ENCODE results near the gene PTGIR. TPM values are rescaled to one million over a fixed set of nuclear protein-coding genes. Genes with fewer than 3 reads are reported as not detected.

PTGIR gene
- total and polyA plus RNA-seq, 2 experiments from 2014 or later: 21.1 TPM

- H3K9me3 ChIP-seq (ENCODE audit: low read depth): no peaks in the 10 kb centered on the region
- H3K79me2 ChIP-seq (ENCODE audit: insufficient read depth): peaks cover 26% of the 10 kb centered on the region
- H4K20me1 ChIP-seq (ENCODE audit: insufficient read depth): no peaks in the 10 kb centered on the region
- H3K4me1 ChIP-seq (ENCODE audit: insufficient read depth): peaks cover 20% of the 10 kb centered on the region
- no peaks in the 10 kb centered on the region for H3K9me2 ChIP-seq (ENCODE audit: insufficient read depth)
- H3K27me3 ChIP-seq (replicated peaks; ENCODE audit: insufficient read depth): no peaks in the 10 kb centered on the region
- TF ChIP-seq EZH2phosphoT487 (IDR thresholded peaks at IDR 0.05; ENCODE audit: insufficient read depth, low read depth): no peak
- H3K27ac ChIP-seq: peak overlapping the region; percentile 94
- peak overlapping the region; percentile 78; the same call in 1 of the 2 replicates for H2AFZ ChIP-seq
- H3K9ac ChIP-seq: peak overlapping the region; percentile 75; the same call in 1 of the 2 replicates
- H3K4me2 ChIP-seq (ENCODE audit: unreplicated experiment): peak overlapping the region; percentile 83
- H3K36me3 ChIP-seq (ENCODE audit: low read depth): no peaks in the 10 kb centered on the region
- in situ Hi-C loops (cut with MboI): no loop called here
- H3F3A ChIP-seq (ENCODE audit: insufficient read depth): peaks cover 7% of the 10 kb centered on the region
- WGBS, 2 experiments (ENCODE audit: low coverage in 1 of 2, low lambda C conversion rate in 2 of 2, missing lambda C conversion rate in 2 of 2): 56 to 65% methylated on average over 11 to 12 of the region's 12 CpGs
- no peak overlapping the region for H3K4me3 ChIP-seq
- no peak for DNase-seq
Measured at GRCh38 chr19:46625731-46626130, 842 bp upstream of the PTGIR start.

- Histone ChIP-seq H3K4me1 (ENCODE audit: insufficient read depth) (peaks cover 29% of the 10 kb centered on the region), H3K27ac (peak overlapping the region; percentile 94), H3K9me2 (ENCODE audit: insufficient read depth) (no peaks in the 10 kb centered on the region), H3K9ac (peak overlapping the region; percentile 75), H3K79me2 (ENCODE audit: insufficient read depth) (peaks cover 26% of the 10 kb centered on the region), H2AFZ (peak overlapping the region; percentile 78; the same call in 1 of the 2 replicates), H3K4me3 (peak overlapping the region; percentile 67), H3K9me3 (ENCODE audit: low read depth) (no peaks in the 10 kb centered on the region), H3K4me2 (ENCODE audit: unreplicated experiment) (peak overlapping the region; percentile 83), H3K27me3 (replicated peaks; ENCODE audit: insufficient read depth) (no peaks in the 10 kb centered on the region), H3K36me3 (ENCODE audit: low read depth) (no peaks in the 10 kb centered on the region), H3F3A (ENCODE audit: insufficient read depth) (peaks cover 18% of the 10 kb centered on the region), H4K20me1 (ENCODE audit: insufficient read depth) (no peaks in the 10 kb centered on the region)
- WGBS, 2 experiments (ENCODE audit: low coverage in 1 of 2, low lambda C conversion rate in 2 of 2, missing lambda C conversion rate in 2 of 2): 91 to 92% methylated on average over 35 of the region's 35 CpGs
- TF ChIP-seq EZH2phosphoT487 (IDR thresholded peaks at IDR 0.05; ENCODE audit: insufficient read depth, low read depth): no peak
- no peak for TF ChIP-seq EZH2 (IDR thresholded peaks at IDR 0.05; ENCODE audit: insufficient read depth, poor library complexity, severe bottlenecking)
- in situ Hi-C loops (cut with MboI): no loop called here
- DNase-seq: no peak
Measured at GRCh38 chr19:46623915-46624502, 880 bp downstream of the PTGIR start.

DNA sequence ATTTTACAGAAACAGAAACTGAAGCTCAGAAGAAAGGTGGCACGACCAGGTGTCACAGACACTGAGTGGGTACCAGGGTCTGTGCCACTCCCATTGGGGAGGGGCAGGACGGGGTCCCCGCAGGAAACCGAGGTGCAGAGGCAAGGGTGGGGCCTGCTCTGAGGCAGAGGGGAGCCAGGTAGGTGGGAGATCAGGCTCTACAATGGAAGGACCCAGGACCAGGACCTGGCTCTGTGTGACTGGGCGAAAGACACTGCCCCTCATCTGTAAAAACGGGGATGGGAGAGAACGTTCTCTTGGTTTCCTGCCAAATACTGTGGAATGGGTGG lies 2.8 kb downstream of the PTGIR start:
- Histone ChIP-seq H3K9me2 (ENCODE audit: insufficient read depth) (no peaks in the 10 kb centered on the region), H3K9me3 (ENCODE audit: low read depth) (no peaks in the 10 kb centered on the region), H3K4me3 (no peak overlapping the region), H3K36me3 (ENCODE audit: low read depth) (no peaks in the 10 kb centered on the region), H3K9ac (no peak overlapping the region), H4K20me1 (ENCODE audit: insufficient read depth) (no peaks in the 10 kb centered on the region), H3K79me2 (ENCODE audit: insufficient read depth) (peaks cover 26% of the 10 kb centered on the region), H3K4me2 (ENCODE audit: unreplicated experiment) (peak overlapping the region; percentile 24), H3F3A (ENCODE audit: insufficient read depth) (peaks cover 32% of the 10 kb centered on the region), H3K27ac (no peak overlapping the region), H2AFZ (no peak overlapping the region), H3K27me3 (replicated peaks; ENCODE audit: insufficient read depth) (no peaks in the 10 kb centered on the region), H3K4me1 (ENCODE audit: insufficient read depth) (peaks cover 40% of the 10 kb centered on the region)
- TF ChIP-seq EZH2 (IDR thresholded peaks at IDR 0.05; ENCODE audit: insufficient read depth, poor library complexity, severe bottlenecking) (no peak), EZH2phosphoT487 (IDR thresholded peaks at IDR 0.05; ENCODE audit: insufficient read depth, low read depth) (no peak)
- 86% methylated on average over 6 to 7 of the region's 7 CpGs for WGBS, 2 experiments (ENCODE audit: low coverage in 1 of 2, low lambda C conversion rate in 2 of 2, missing lambda C conversion rate in 2 of 2)
- in situ Hi-C loops (cut with MboI): no loop called here
- DNase-seq: no peak

DNA sequence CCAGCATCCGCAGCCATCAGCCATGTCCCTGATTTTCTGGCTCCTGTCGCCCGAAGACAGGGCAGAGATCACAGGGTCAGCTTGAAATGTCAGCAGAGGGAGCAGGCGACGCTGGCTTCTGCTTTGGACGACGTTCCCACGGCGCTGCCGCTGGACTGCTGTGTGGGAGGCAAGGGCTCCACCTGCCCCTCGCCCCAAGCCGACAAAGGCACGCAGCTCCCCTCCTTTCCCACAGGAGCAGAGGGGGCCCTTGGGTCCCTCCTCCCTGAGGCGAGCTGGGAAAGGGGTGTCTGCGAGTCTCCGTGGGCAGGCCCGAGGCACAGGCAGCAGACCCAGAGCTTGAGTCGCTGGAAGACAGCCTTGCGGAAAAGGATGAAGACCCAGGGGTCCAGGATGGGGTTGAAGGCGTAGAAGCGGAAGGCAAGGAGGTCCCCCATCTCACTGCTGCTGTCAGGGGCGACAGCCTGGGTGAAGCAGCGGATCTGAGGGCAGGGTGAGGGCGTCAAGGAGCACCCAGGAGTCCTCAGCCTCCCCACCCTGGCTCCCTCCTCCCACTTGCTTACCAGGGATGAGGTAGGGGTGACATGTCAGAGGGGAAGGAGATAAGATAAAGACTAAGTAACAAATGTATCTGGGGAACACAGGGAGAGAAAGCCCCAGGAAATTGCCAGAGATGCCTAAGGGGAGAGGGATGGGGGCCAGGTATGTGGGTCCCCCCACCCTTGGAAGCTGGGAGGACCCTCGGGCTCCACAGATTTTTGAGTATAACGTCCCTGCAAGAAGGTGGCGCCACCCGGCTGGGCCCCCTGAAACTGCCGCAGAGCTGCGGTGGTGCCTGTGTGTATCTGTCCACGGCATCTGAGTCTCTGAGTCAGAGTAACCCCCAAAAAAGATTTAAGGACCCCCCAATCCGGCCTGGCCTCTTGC lies 3.4 kb downstream of the PTGIR start:
- Histone ChIP-seq H3K36me3 (ENCODE audit: low read depth) (no peaks in the 10 kb centered on the region), H3K4me1 (ENCODE audit: insufficient read depth) (peaks cover 47% of the 10 kb centered on the region), H3K4me2 (ENCODE audit: unreplicated experiment) (no peak overlapping the region), H3F3A (ENCODE audit: insufficient read depth) (peaks cover 36% of the 10 kb centered on the region), H3K4me3 (no peak overlapping the region), H4K20me1 (ENCODE audit: insufficient read depth) (no peaks in the 10 kb centered on the region), H3K9me2 (ENCODE audit: insufficient read depth) (no peaks in the 10 kb centered on the region), H3K79me2 (ENCODE audit: insufficient read depth) (peaks cover 26% of the 10 kb centered on the region), H3K27me3 (replicated peaks; ENCODE audit: insufficient read depth) (no peaks in the 10 kb centered on the region), H2AFZ (no peak overlapping the region), H3K9me3 (ENCODE audit: low read depth) (no peaks in the 10 kb centered on the region), H3K9ac (no peak overlapping the region), H3K27ac (no peak overlapping the region)
- in situ Hi-C loops (cut with MboI): no loop called here
- DNase-seq: no peak
- 92 to 95% methylated on average over 31 to 32 of the region's 32 CpGs for WGBS, 2 experiments (ENCODE audit: low coverage in 1 of 2, low lambda C conversion rate in 2 of 2, missing lambda C conversion rate in 2 of 2)
- no peak for TF ChIP-seq EZH2phosphoT487 (IDR thresholded peaks at IDR 0.05; ENCODE audit: insufficient read depth, low read depth)
- no peak for TF ChIP-seq EZH2 (IDR thresholded peaks at IDR 0.05; ENCODE audit: insufficient read depth, poor library complexity, severe bottlenecking)
